ENCODE measurements around the gene MON2.
A peak's percentile ranks its signal among the peaks of the same experiment; 100 is the strongest.
"Not testable (repeated sequence)": the region's sequence is repeated elsewhere in the genome, so short reads cannot be mapped to it uniquely, and the experiment has no call there.

The MON2 gene

GRCh38 chr12:62542814-62543213, 76.2 kb downstream of the MON2 start:
- no peak overlapping the region for H3K4me3 ChIP-seq (ENCODE audit: low read depth, low read length)

GRCh38 chr12:62543324-62543723, 76.7 kb downstream of the MON2 start:
- H3K4me3 ChIP-seq (ENCODE audit: low read depth, low read length): no peak overlapping the region

- H3K4me3 ChIP-seq (ENCODE audit: low read depth, low read length): no peak overlapping the region
Measured at GRCh38 chr12:62543741-62544140, 77.1 kb downstream of the MON2 start.

GRCh38 chr12:62552906-62553556, 86.4 kb downstream of the MON2 start:
- H3K4me3 ChIP-seq (ENCODE audit: low read depth, low read length): no peak overlapping the region

- H3K4me3 ChIP-seq (ENCODE audit: low read depth, low read length): not testable (repeated sequence)
Measured at GRCh38 chr12:62559366-62559765, 92.7 kb downstream of the MON2 start.

GRCh38 chr12:62562846-62563245, 96.2 kb downstream of the MON2 start:
- no peak overlapping the region for H3K4me3 ChIP-seq (ENCODE audit: low read depth, low read length)

- no peak overlapping the region for H3K4me3 ChIP-seq (ENCODE audit: low read depth, low read length)
Measured at GRCh38 chr12:62575036-62575435, 108.4 kb downstream of the MON2 start.

- H3K4me3 ChIP-seq (ENCODE audit: low read depth, low read length): no peak overlapping the region
Measured at GRCh38 chr12:62576503-62576902, 109.9 kb downstream of the MON2 start.

GRCh38 chr12:62578726-62579125, 112.1 kb downstream of the MON2 start:
- no peak overlapping the region for H3K4me3 ChIP-seq (ENCODE audit: low read depth, low read length)

- H3K4me3 ChIP-seq (ENCODE audit: low read depth, low read length): no peak overlapping the region
Measured at GRCh38 chr12:62581288-62582064, 114.8 kb downstream of the MON2 start.

GRCh38 chr12:62582065-62582366, 115.4 kb downstream of the MON2 start:
- no peak overlapping the region for H3K4me3 ChIP-seq (ENCODE audit: low read depth, low read length)

- H3K4me3 ChIP-seq (ENCODE audit: low read depth, low read length): no peak overlapping the region
Measured at GRCh38 chr12:62584619-62585018, 118.0 kb downstream of the MON2 start.

- H3K4me3 ChIP-seq (ENCODE audit: low read depth, low read length): no peak overlapping the region
Measured at GRCh38 chr12:62586850-62587249, 120.2 kb downstream of the MON2 start.

- H3K4me3 ChIP-seq (ENCODE audit: low read depth, low read length): no peak overlapping the region
Measured at GRCh38 chr12:62588916-62589315, 122.3 kb downstream of the MON2 start.

GRCh38 chr12:62597253-62597652, 130.6 kb downstream of the MON2 start:
- no peak overlapping the region for H3K4me3 ChIP-seq (ENCODE audit: low read depth, low read length)

- H3K4me3 ChIP-seq (ENCODE audit: low read depth, low read length): no peak overlapping the region
Measured at GRCh38 chr12:62598846-62599245, 132.2 kb downstream of the MON2 start.

- no peak overlapping the region for H3K4me3 ChIP-seq (ENCODE audit: low read depth, low read length)
Measured at GRCh38 chr12:62599854-62600437, 133.3 kb downstream of the MON2 start.

- H3K4me3 ChIP-seq (ENCODE audit: low read depth, low read length): peak overlapping the region; percentile 75
Measured at GRCh38 chr12:62601765-62602164, 135.1 kb downstream of the MON2 start.

- H3K4me3 ChIP-seq (ENCODE audit: low read depth, low read length): peak overlapping the region; percentile 75
Measured at GRCh38 chr12:62602255-62603060, 135.8 kb downstream of the MON2 start.

GRCh38 chr12:62603061-62603810, 136.6 kb downstream of the MON2 start:
- H3K4me3 ChIP-seq (ENCODE audit: low read depth, low read length): peak overlapping the region; percentile 75

- H3K4me3 ChIP-seq (ENCODE audit: low read depth, low read length): peak overlapping the region; percentile 75
Measured at GRCh38 chr12:62603811-62604098, 137.1 kb downstream of the MON2 start.

Measured in iPS-11a (cell line).